Measurements from ENCODE around the gene MSRB1. TPM values are rescaled to one million over a fixed set of nuclear protein-coding genes. Genes with fewer than 3 reads are reported as not detected.

The MSRB1 gene
- total and polyA plus RNA-seq, 2 donors (not counting 1 experiment from before 2014, with no cell fraction given): 8.5 to 17.5 TPM

- CTCF ChIA-PET: interaction anchor here (0.7 to 2.0 kb wide), 6 partner anchors 19 to 191 kb away, joined by 3 to 6 read pairs (median 3); partner anchors contain the start of genes GFER, MSRB1 and SYNGR3
Observed at GRCh38 chr16:1964506-1965395, 21.8 kb upstream of the MSRB1 start, which contains the start of gene RPS2. RPS2 (minus strand) TSS chr16:1964826; CDS start chr16:1964625, 201 bp downstream.

More at GRCh38 chr16:1964506-1965395, 21.8 kb upstream of the MSRB1 start, which contains the start of gene RPS2:
- Histone ChIP-seq H3K9ac (ENCODE audit: low read length) (peak within 1 kb of the TSS; percentile 98), H3K4me2 (replicated peaks; ENCODE audit: low read depth, low read length, poor library complexity, severe bottlenecking) (peak within 1 kb of the TSS; percentile 90), H3K4me3 (ENCODE audit: control extremely low read depth in 1 of 5, extremely low read depth in 1 of 5, insufficient read depth in 1 of 5, low read depth in 2 of 5, low read length in 4 of 5) (peak within 1 kb of the TSS; percentile 60 to 94 (median 76)), H3K9me3 (ENCODE audit: control extremely low read depth in 1 of 3, control insufficient read depth in 2 of 3, insufficient read depth in 1 of 3, low read length in 2 of 3) (no peaks in the 10 kb centered on the region), H3K36me3 (replicated peaks in 1 of 2; ENCODE audit: control extremely low read depth in 1 of 2, control insufficient read depth in 1 of 2, extremely low read depth in 1 of 2, insufficient read depth in 2 of 2, low read length in 1 of 2) (peaks cover 0 to 29% of the 10 kb centered on the region in 2 experiments), H4K20me1 (ENCODE audit: control insufficient read depth, insufficient read depth, low read length, poor library complexity, severe bottlenecking) (peaks cover 23% of the 10 kb centered on the region), H2AFZ (ENCODE audit: insufficient read depth, low read depth, low read length, poor library complexity, severe bottlenecking) (peak within 1 kb of the TSS; percentile 50), H3K27me3 (replicated peaks in 1 of 4; ENCODE audit: control extremely low read depth in 1 of 4, control insufficient read depth in 3 of 4, insufficient read depth in 4 of 4, low read length in 3 of 4) (no peaks in the 10 kb centered on the region), H3K27ac (ENCODE audit: low read length in 2 of 2) (peak within 1 kb of the TSS; percentile 83 to 100), H3K79me2 (ENCODE audit: control insufficient read depth, insufficient read depth, low read length) (peaks cover 27% of the 10 kb centered on the region), H3K4me1 (ENCODE audit: control insufficient read depth in 2 of 2, insufficient read depth in 2 of 2, low read length in 2 of 2) (peaks cover 26 to 49% of the 10 kb centered on the region in 2 donors)
- POLR2A ChIA-PET: interaction anchor here (0.5 to 2.9 kb wide), 16 partner anchors 9 to 918 kb away, joined by 3 to 36 read pairs (median 4); partner anchors contain the start of genes FLYWCH2, GFER, MSRB1 and NUBP2
- ATAC-seq (ENCODE audit: low read depth) (peak; percentile 93), DNase-seq (peak; percentile 99)
- Mint-ChIP-seq H3K4me3 (peak within 1 kb of the TSS; percentile 94), H3K27ac (peak within 1 kb of the TSS; percentile 97), H3K4me1 (peaks cover 42% of the 10 kb centered on the region), H3K9me3 (ENCODE audit: insufficient read depth) (no peaks in the 10 kb centered on the region), H3K27me3 (no peaks in the 10 kb centered on the region)
- intact Hi-C loops (cut with micrococcal nuclease): loop anchor here (1.0 to 2.0 kb wide), 5 partner anchors 8 to 190 kb away; partner anchors contain the start of genes TBL3, TRAF7 and ZNF598
- no peak for TF ChIP-seq EZH2 (IDR thresholded peaks at IDR 0.05; ENCODE audit: borderline replicate concordance, insufficient read depth, low read depth, low read length, poor library complexity, severe bottlenecking)
- TF ChIP-seq, protein P1, sequence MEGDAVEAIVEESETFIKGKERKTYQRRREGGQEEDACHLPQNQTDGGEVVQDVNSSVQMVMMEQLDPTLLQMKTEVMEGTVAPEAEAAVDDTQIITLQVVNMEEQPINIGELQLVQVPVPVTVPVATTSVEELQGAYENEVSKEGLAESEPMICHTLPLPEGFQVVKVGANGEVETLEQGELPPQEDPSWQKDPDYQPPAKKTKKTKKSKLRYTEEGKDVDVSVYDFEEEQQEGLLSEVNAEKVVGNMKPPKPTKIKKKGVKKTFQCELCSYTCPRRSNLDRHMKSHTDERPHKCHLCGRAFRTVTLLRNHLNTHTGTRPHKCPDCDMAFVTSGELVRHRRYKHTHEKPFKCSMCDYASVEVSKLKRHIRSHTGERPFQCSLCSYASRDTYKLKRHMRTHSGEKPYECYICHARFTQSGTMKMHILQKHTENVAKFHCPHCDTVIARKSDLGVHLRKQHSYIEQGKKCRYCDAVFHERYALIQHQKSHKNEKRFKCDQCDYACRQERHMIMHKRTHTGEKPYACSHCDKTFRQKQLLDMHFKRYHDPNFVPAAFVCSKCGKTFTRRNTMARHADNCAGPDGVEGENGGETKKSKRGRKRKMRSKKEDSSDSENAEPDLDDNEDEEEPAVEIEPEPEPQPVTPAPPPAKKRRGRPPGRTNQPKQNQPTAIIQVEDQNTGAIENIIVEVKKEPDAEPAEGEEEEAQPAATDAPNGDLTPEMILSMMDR (IDR thresholded peaks at IDR 0.05): no peak
- WGBS (ENCODE audit: insufficient coverage): under 1% methylated on average over 95 of the region's 97 CpGs
